ENCODE data around the gene FGF8.
A peak's percentile ranks its signal among the peaks of the same experiment; 100 is the strongest.

The FGF8 gene

DNA sequence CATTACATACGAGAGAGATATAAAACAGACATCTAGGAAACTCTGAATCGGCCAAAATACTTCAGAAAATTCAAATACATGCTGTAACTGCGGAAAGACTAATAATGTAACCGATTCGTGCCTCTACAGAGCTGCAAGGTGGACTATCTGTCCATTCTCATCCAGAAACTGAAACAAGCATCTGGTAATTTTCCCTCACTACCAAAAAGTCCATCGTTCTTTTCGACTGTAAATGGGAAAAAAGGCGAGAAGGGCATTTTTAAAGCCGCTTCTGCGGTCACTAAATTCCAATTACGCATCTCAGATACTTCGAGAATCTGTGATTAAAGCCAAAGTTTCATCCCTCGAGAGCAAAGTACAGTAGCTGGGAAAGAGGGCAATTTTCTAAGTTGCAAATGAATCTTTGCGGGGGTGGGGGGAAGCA lies 41.0 kb upstream of the FGF8 start:
- TF ChIP-seq, protein P1, sequence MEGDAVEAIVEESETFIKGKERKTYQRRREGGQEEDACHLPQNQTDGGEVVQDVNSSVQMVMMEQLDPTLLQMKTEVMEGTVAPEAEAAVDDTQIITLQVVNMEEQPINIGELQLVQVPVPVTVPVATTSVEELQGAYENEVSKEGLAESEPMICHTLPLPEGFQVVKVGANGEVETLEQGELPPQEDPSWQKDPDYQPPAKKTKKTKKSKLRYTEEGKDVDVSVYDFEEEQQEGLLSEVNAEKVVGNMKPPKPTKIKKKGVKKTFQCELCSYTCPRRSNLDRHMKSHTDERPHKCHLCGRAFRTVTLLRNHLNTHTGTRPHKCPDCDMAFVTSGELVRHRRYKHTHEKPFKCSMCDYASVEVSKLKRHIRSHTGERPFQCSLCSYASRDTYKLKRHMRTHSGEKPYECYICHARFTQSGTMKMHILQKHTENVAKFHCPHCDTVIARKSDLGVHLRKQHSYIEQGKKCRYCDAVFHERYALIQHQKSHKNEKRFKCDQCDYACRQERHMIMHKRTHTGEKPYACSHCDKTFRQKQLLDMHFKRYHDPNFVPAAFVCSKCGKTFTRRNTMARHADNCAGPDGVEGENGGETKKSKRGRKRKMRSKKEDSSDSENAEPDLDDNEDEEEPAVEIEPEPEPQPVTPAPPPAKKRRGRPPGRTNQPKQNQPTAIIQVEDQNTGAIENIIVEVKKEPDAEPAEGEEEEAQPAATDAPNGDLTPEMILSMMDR (IDR thresholded peaks at IDR 0.05; ENCODE audit: low read depth, low read length) = no peak
- DNase-seq (ENCODE audit: low read depth in 2 of 2) = no peak
- peak overlapping the region; percentile 95 to 99 for H3K4me3 ChIP-seq (replicated peaks in 1 of 2; ENCODE audit: low read depth in 2 of 2, low read length in 2 of 2)

DNA sequence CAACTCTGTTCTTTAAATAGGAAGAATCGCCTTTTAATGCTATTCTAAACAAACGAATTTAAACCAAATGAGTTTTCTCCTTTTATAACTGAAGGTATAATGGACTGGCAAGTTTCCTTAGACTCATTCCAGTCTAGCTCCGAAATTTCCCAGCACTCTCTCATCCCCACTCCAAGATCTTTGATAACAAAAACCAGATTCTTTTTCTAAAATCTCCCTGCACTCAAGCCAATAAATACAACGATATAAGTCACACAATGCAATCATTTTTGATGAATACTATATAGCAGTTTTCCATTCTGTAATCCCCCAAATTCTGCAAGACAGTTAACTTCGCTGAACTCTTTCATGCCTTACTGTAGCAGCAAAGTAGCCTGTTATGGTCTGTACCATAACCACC lies 40.5 kb upstream of the FGF8 start:
- TF ChIP-seq, protein P1 (IDR thresholded peaks at IDR 0.05; ENCODE audit: low read depth, low read length) = no peak
- DNase-seq (ENCODE audit: low read depth in 2 of 2) = no peak
- H3K4me3 ChIP-seq (replicated peaks in 1 of 2; ENCODE audit: low read depth in 2 of 2, low read length in 2 of 2) = peak overlapping the region; percentile 95 to 99

DNA sequence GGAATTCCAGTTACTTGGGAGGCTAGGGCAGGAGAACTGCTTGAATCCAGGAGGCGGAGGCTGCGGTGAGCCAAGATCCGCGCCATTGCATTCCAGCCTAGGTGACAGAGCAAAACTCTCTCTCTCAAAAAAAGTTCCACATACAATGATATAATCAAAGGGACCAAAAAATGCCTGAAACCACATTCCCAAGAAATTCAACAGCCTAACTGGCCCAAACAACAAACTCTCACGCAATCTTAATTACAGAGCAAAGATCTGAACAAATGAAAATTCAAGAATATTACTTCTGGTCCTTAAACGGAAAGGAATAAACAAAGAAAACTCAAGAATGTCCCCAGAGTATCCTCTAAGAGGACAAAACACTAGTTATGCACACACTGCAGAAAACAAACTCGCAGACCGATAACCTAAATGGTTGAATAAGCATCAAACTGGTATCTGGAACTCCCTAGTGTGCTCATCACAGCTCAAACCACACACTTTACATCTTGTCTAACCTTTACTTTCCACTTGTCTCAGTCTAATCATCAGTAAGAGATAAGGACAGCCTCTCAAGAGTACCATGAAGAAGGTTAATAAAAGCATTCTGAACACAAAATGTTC lies 38.7 kb upstream of the FGF8 start:
- H3K4me3 ChIP-seq (replicated peaks in 1 of 2; ENCODE audit: low read depth in 2 of 2, low read length in 2 of 2) = peak overlapping the region; percentile 95 to 99
- TF ChIP-seq, protein P1 (IDR thresholded peaks at IDR 0.05; ENCODE audit: low read depth, low read length) = no peak
- DNase-seq (ENCODE audit: low read depth in 2 of 2) = no peak

DNA sequence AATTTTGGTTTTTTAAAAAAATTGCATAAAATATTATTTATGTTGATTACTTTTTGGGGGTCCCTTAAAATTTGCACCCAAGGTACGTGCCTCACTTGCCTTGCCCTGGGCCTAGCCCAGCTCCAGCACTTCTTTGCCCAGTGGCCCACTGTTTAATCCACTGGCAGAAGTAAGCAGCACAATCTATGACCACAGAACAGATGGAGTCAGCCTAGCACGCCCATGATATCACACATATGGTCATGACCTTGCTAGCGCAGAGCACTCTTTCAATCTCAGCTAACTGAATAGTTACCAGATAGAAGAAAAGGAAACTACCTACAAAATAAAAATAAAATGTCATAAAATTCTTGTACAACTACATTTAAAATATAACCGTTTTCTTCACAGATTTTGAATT lies 36.7 kb upstream of the FGF8 start:
- H3K4me3 ChIP-seq (replicated peaks in 1 of 2; ENCODE audit: low read depth in 2 of 2, low read length in 2 of 2) = no peak overlapping the region
- no peak for DNase-seq (ENCODE audit: low read depth in 2 of 2)
- TF ChIP-seq, protein P1 (IDR thresholded peaks at IDR 0.05; ENCODE audit: low read depth, low read length) = no peak

DNA sequence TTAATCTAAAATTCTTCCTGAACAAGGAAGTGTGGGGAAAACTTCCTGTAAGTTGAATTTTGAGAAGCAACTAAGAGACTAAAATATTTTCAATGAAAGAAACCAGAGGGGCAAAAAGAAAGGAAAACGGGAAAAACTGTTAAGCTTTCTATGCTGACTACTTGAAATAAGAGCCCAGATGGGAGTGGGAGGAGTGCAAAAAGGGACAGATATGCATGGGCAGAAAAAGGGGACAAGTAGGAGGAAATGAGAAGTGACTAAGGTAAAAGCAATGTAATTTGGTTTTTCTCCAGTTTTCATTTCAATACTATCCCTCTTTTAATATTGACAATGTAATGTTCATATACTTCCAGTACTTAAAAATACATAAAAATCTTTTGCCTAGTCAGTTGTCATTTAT lies 31.2 kb upstream of the FGF8 start:
- no peak for DNase-seq (ENCODE audit: low read depth in 2 of 2)
- TF ChIP-seq, protein P1 (IDR thresholded peaks at IDR 0.05; ENCODE audit: low read depth, low read length) = no peak
- no peak overlapping the region for H3K4me3 ChIP-seq (replicated peaks in 1 of 2; ENCODE audit: low read depth in 2 of 2, low read length in 2 of 2)

DNA sequence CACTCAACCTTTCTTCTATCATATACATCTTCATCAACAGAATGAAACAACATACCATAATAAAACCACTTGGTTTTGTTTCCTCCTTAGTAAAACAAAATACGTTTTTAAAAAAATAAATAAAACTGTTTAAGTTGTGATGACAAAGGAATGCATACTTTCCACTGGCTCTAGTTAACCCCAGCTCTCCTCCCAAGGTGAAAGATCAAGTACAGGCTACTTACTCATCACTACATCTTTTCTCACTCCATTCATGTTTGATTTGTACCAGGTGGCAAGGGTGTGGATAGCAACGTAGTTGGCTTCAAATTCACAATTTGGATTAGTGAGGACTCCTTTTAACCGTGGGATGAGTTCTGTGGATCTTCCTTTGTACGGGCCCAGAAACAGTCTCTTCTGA lies 27.6 kb upstream of the FGF8 start:
- no peak overlapping the region for H3K4me3 ChIP-seq (replicated peaks in 1 of 2; ENCODE audit: low read depth in 2 of 2, low read length in 2 of 2)
- TF ChIP-seq, protein P1 (IDR thresholded peaks at IDR 0.05; ENCODE audit: low read depth, low read length) = no peak
- peak in 1 of 2 donors; percentile 26 for DNase-seq (ENCODE audit: low read depth in 2 of 2)
